Heart left ventricle (tissue), 13 donors: Measurements from ENCODE around the gene B4GALT5.

Source experiments
- POLR2A ChIP-seq, 2 donors: fragments of 450-650 bp; IDR thresholded peaks; one replicate each; pipeline ENCODE4 v1.6.1; 2017; ENCODE audit warnings: antibody characterized with exemption in 2 of 2, mild to moderate bottlenecking in 2 of 2, moderate library complexity in 2 of 2
- TF ChIP-seq, protein P1 (sequence below), 12 donors: fragments of 200-600 bp; sonication (generic) in 4 of 12; IDR thresholded peaks; one replicate each; pipeline versions ENCODE4 v1.5.0 to v1.8.0; 2018 to 2022; ENCODE audit warnings: antibody characterized with exemption in 12 of 12, mild to moderate bottlenecking in 5 of 12
- donor health status: ischemic (EF 13 %, LVEDD 7.1; RV severe dilation, severe dysfunction).
- donor health status: DM: no; HTN: yes; CAD: no.
- donor health status: DM: no; HTN: no; CAD: no.
- donor health status: ischemic (EF 25% LVEDD 6.9; RV normal size, moderate dysfunction).
- donor health status: ischemic (EF 25% LVEDD 5.7; RV mildly dilated, moderate dysfunction).
- donor health status: ischemic (EF 35%, LVEDD 5.7; RV mildly dilated, moderate dysfunction).
- donor health status: nonischemic (EF 11% LVEDD 7.7; RV severe dilation, severe dysfunction).
- donor health status: DM: yes; HTN: yes; CAD: no.
- donor health status: PGD.
- donor health status: ischemic (EF 29% LVEDD 5.4; RV normal size, mild dysfunction).
- donor health status: nonischemic (EF 23%, LVEDD 6.1; RV moderate dilation, normal function).

GRCh38 chr20:49693435-49694171, 20.1 kb downstream of the B4GALT5 start:
- TF ChIP-seq, protein P1, sequence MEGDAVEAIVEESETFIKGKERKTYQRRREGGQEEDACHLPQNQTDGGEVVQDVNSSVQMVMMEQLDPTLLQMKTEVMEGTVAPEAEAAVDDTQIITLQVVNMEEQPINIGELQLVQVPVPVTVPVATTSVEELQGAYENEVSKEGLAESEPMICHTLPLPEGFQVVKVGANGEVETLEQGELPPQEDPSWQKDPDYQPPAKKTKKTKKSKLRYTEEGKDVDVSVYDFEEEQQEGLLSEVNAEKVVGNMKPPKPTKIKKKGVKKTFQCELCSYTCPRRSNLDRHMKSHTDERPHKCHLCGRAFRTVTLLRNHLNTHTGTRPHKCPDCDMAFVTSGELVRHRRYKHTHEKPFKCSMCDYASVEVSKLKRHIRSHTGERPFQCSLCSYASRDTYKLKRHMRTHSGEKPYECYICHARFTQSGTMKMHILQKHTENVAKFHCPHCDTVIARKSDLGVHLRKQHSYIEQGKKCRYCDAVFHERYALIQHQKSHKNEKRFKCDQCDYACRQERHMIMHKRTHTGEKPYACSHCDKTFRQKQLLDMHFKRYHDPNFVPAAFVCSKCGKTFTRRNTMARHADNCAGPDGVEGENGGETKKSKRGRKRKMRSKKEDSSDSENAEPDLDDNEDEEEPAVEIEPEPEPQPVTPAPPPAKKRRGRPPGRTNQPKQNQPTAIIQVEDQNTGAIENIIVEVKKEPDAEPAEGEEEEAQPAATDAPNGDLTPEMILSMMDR (IDR thresholded peaks at IDR 0.05), result no peak
- no peak for TF ChIP-seq POLR2A (IDR thresholded peaks at IDR 0.05)
